Stomach (tissue), 4 donors: Measurements from ENCODE around the gene GTF2B.

Experiments used
- EP300 ChIP-seq: sonication (generic); formaldehyde crosslinking; IDR thresholded peaks from one replicate; pipeline ENCODE4 v1.6.1; 2017; ENCODE audit warnings: antibody characterized with exemption
- POLR2A ChIP-seq, 4 donors: fragments of 450-650 bp; IDR thresholded peaks; one replicate each; pipeline ENCODE4 v1.6.1; 2016; ENCODE audit warnings: antibody characterized with exemption in 4 of 4, control low read depth in 2 of 4, mild to moderate bottlenecking in 1 of 4, moderate library complexity in 1 of 4

DNA sequence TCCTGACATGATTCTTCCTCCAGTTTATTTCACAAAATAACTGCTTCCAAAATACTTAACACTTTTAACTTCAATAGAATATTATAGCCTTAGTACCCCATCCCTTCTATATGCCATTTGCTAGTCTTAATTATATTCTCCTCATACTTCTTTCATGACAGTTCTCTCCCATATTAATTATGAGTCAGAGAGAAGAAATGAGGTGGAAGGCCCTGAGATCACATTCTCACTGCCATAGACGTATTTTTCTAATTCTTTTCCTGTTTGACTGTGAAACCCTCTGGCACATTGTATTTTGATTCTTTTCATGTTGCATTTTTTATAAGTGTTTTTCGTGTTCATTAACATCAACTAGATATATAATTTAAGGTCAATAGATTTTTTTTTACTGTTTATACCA is 88.4 kb downstream of the GTF2B start:
- no peak for TF ChIP-seq POLR2A (IDR thresholded peaks at IDR 0.05)
- no peak for TF ChIP-seq EP300
